ENCODE data around the gene SLC41A1.

The SLC41A1 gene

DNA sequence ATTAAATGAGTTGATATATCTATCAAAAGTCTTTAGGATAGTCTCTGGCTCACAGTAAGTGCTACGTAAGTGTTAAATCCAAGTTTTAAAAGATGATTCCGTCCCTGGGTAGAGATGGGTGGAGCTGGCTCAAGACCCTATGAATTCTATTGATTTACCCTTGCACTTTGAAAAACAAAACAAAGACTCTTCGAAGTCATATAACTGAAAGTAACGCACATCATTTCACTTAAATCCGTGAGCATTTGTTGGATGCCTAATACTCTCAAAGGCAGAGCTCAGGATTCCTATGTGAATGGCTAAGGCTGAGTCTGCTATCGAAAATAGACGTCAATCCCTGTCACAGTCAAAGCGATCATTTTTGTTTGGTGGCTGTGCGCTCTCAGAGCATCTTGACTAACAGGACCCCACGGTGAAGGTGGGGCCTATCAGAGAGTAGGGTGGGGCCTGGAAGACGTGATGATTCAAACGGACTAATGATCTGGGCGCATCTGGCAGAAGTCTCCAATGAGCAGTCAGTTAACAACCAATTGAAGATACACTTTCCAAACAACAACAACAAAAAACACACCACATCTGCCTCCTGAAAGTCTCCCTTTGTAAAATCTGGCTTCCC, 61.9 kb downstream of the SLC41A1 start:
- no peak for DNase-seq
- H3K27ac ChIP-seq: no peak overlapping the region
- H3K4me1 ChIP-seq: peaks cover 0 to 23% (median 16%) of the 10 kb centered on the region in 4 donors
- no peak overlapping the region for H3K4me3 ChIP-seq
- no peaks in the 10 kb centered on the region for H3K9me3 ChIP-seq
- H3K27me3 ChIP-seq: no peaks in the 10 kb centered on the region
- intact Hi-C loops (cut with DNase I; ENCODE audit: low total_unique reads): loop anchor here (10.0 kb wide), 1 partner anchor 64 kb away; the partner anchor contains the start of gene SLC41A1
- TF ChIP-seq CTCF (IDR thresholded peaks at IDR 0.05): no peak
- no peaks in the 10 kb centered on the region for H3K36me3 ChIP-seq

DNA sequence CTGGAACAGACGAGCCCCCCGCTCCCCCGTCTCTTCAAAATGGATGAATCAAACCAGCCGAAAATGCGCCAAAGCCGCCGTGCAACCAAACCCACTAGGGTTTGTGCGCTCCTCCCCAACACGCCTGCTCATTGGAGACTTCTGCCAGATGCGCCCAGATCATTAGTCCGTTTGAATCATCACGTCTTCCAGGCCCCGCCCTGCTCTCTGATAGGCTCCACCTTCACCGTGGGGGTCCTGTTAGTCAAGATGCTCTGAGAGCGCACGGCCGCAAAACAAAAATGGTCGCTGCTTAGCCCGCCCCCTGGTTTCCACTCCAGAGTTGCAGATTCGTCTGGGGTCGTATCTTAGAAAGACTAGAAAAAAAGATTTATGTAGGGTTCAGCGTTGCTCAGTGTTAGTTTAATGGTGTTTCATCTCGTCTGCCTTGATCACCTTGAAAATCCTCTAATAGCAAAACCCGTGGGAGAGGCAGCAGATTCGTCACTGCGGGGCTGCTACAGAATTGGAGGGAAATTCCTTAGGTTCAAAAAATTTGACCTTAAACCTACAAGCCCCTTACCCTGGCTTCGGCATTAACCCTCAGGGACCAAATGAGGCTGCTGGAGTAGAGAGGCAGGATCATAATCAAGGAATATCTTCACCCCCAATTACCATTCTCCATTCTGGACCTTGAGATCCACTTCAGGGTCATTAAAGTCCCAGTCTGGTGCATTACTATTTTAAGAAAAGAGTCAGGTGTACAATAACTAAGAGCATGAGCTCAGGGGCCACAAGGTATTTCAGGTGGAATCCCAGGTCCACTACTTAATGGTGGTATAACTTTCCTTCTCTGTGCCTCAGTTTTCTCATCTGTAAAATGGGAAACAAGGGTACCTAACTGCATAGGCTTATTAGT, 62.6 kb downstream of the SLC41A1 start, which contains the start of gene NUCKS1:
TSS of gene NUCKS1 (minus strand) at position 45 of the 898 bp plus-strand sequence. CDS start 209 bp downstream, outside the sequence.
- Histone ChIP-seq H3K27me3 (no peaks in the 10 kb centered on the region), H3K36me3 (no peaks in the 10 kb centered on the region), H3K27ac (peak within 1 kb of the TSS; percentile 98 to 99), H3K9me3 (no peaks in the 10 kb centered on the region), H3K4me1 (peaks cover 0 to 30% (median 20%) of the 10 kb centered on the region in 4 donors), H3K4me3 (peak within 1 kb of the TSS; percentile 91 to 99)
- intact Hi-C loops (cut with DNase I; ENCODE audit: low total_unique reads): loop anchor here (10.0 kb wide), 1 partner anchor 64 kb away; the partner anchor contains the start of gene SLC41A1
- DNase-seq: peak; percentile 100
- no peak for TF ChIP-seq CTCF (IDR thresholded peaks at IDR 0.05)

- H3K9me3 ChIP-seq: no peaks in the 10 kb centered on the region
- peaks cover 0 to 38% (median 24%) of the 10 kb centered on the region in 4 donors for H3K4me1 ChIP-seq
- DNase-seq: peak; percentile 92 to 96
- H3K4me3 ChIP-seq: peak overlapping the region; percentile 91 to 99
- no peaks in the 10 kb centered on the region for H3K36me3 ChIP-seq
- H3K27ac ChIP-seq: peak overlapping the region; percentile 98 to 99
- H3K27me3 ChIP-seq: no peaks in the 10 kb centered on the region
- no peak for TF ChIP-seq CTCF (IDR thresholded peaks at IDR 0.05)
- intact Hi-C loops (cut with DNase I; ENCODE audit: low total_unique reads): loop anchor here (10.0 kb wide), 1 partner anchor 65 kb away; the partner anchor contains the start of gene SLC41A1
Observed at GRCh38 chr1:205749234-205750137, 63.5 kb downstream of the SLC41A1 start.

DNA sequence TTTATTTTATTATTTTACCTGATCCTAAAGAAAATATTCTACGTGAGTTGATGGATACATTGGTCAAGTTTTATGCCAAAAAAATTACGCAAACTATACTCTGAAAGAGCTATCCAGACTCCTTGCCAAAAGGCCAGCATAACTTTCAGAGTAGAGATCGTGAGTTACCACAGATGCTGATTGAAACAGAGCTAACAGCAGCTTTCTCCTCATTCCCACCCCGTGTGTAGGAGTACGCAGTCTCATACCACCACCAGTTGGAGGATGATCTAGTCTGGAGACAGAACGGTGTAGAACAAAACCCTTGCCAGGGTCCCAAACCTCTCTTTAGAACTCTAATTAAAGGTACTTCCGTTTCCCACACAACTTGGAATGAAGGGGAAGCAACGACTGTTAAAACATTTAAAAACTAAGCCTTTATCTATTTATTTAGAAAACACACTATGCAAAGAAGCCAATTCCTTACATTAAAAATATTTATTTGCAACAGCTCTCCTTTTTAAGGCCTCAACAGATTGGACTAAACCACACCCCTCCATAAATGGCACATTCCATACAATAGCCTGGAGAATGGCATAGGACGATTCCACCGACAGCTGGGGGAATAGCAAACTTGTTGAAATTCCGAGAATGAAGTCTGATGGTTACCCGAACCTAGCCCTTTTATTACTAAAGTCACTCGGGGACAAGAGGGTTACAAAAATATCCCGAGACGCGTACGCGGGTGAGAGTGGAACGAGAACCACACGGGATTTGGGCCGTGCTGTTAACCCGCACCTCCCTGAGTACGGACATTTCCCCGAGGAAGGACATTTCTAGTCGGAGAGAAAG, 64.4 kb downstream of the SLC41A1 start:
- TF ChIP-seq CTCF (IDR thresholded peaks at IDR 0.05): no peak
- Histone ChIP-seq H3K27ac (peak overlapping the region; percentile 98 to 99), H3K9me3 (no peaks in the 10 kb centered on the region), H3K4me1 (peaks cover 0 to 46% (median 27%) of the 10 kb centered on the region in 4 donors), H3K4me3 (peak overlapping the region; percentile 91 to 99), H3K27me3 (no peaks in the 10 kb centered on the region), H3K36me3 (no peaks in the 10 kb centered on the region)
- DNase-seq: no peak
- intact Hi-C loops (cut with DNase I; ENCODE audit: low total_unique reads): no loop called here

Measured in tibial artery (tissue), 4 donors.